ENCODE data around the gene PLCD3.

PLCD3 gene

GRCh38 chr17:45108051-45108450 is 24.3 kb downstream of the PLCD3 start:
- Histone ChIP-seq H3K9me3 (ENCODE audit: insufficient read depth, low read length) (no peaks in the 10 kb centered on the region), H3K9ac (ENCODE audit: insufficient read length, low read depth) (no peak overlapping the region), H3K27me3 (ENCODE audit: insufficient read depth, insufficient read length) (no peaks in the 10 kb centered on the region), H3K4me1 (ENCODE audit: insufficient read depth, insufficient read length) (peaks cover 9% of the 10 kb centered on the region), H3K4me3 (ENCODE audit: insufficient read length, low read depth) (no peak overlapping the region), H3K36me3 (ENCODE audit: insufficient read depth, insufficient read length, low read length) (peaks cover 83% of the 10 kb centered on the region)
- TF ChIP-seq YY1 (IDR thresholded peaks at IDR 0.05; ENCODE audit: insufficient read depth, insufficient read length) (no peak), SUZ12 (IDR thresholded peaks at IDR 0.05; ENCODE audit: extremely low read depth, insufficient read depth, insufficient read length) (no peak), ZNF274 (IDR thresholded peaks at IDR 0.05; ENCODE audit: low read depth, low read length) (no peak)
- DNase-seq (ENCODE audit: low read depth, low spot score): no peak

GRCh38 chr17:45107293-45108010 is 24.9 kb downstream of the PLCD3 start:
- TF ChIP-seq YY1 (IDR thresholded peaks at IDR 0.05; ENCODE audit: insufficient read depth, insufficient read length) (no peak), ZNF274 (IDR thresholded peaks at IDR 0.05; ENCODE audit: low read depth, low read length) (no peak), SUZ12 (IDR thresholded peaks at IDR 0.05; ENCODE audit: extremely low read depth, insufficient read depth, insufficient read length) (no peak)
- Histone ChIP-seq H3K27me3 (ENCODE audit: insufficient read depth, insufficient read length) (no peaks in the 10 kb centered on the region), H3K9me3 (ENCODE audit: insufficient read depth, low read length) (no peaks in the 10 kb centered on the region), H3K9ac (ENCODE audit: insufficient read length, low read depth) (peak overlapping the region; percentile 2), H3K4me3 (ENCODE audit: insufficient read length, low read depth) (no peak overlapping the region), H3K36me3 (ENCODE audit: insufficient read depth, insufficient read length, low read length) (peaks cover 83% of the 10 kb centered on the region), H3K4me1 (ENCODE audit: insufficient read depth, insufficient read length) (peaks cover 9% of the 10 kb centered on the region)
- DNase-seq (ENCODE audit: low read depth, low spot score): no peak

GRCh38 chr17:45106582-45106981 is 25.7 kb downstream of the PLCD3 start:
- no peaks in the 10 kb centered on the region for H3K9me3 ChIP-seq (ENCODE audit: insufficient read depth, low read length)
- H3K4me3 ChIP-seq (ENCODE audit: insufficient read length, low read depth): no peak overlapping the region
- no peak overlapping the region for H3K9ac ChIP-seq (ENCODE audit: insufficient read length, low read depth)
- TF ChIP-seq SUZ12 (IDR thresholded peaks at IDR 0.05; ENCODE audit: extremely low read depth, insufficient read depth, insufficient read length): no peak
- no peak for TF ChIP-seq YY1 (IDR thresholded peaks at IDR 0.05; ENCODE audit: insufficient read depth, insufficient read length)
- no peak for TF ChIP-seq ZNF274 (IDR thresholded peaks at IDR 0.05; ENCODE audit: low read depth, low read length)
- no peaks in the 10 kb centered on the region for H3K27me3 ChIP-seq (ENCODE audit: insufficient read depth, insufficient read length)
- H3K4me1 ChIP-seq (ENCODE audit: insufficient read depth, insufficient read length): peaks cover 11% of the 10 kb centered on the region
- H3K36me3 ChIP-seq (ENCODE audit: insufficient read depth, insufficient read length, low read length): peaks cover 90% of the 10 kb centered on the region
- DNase-seq (ENCODE audit: low read depth, low spot score): no peak

- Histone ChIP-seq H3K36me3 (ENCODE audit: insufficient read depth, insufficient read length, low read length) (peaks cover 88% of the 10 kb centered on the region), H3K4me1 (ENCODE audit: insufficient read depth, insufficient read length) (peaks cover 10% of the 10 kb centered on the region), H3K9ac (ENCODE audit: insufficient read length, low read depth) (no peak overlapping the region), H3K4me3 (ENCODE audit: insufficient read length, low read depth) (no peak overlapping the region), H3K9me3 (ENCODE audit: insufficient read depth, low read length) (no peaks in the 10 kb centered on the region), H3K27me3 (ENCODE audit: insufficient read depth, insufficient read length) (no peaks in the 10 kb centered on the region)
- TF ChIP-seq YY1 (IDR thresholded peaks at IDR 0.05; ENCODE audit: insufficient read depth, insufficient read length) (no peak), ZNF274 (IDR thresholded peaks at IDR 0.05; ENCODE audit: low read depth, low read length) (no peak), SUZ12 (IDR thresholded peaks at IDR 0.05; ENCODE audit: extremely low read depth, insufficient read depth, insufficient read length) (no peak)
- no peak for DNase-seq (ENCODE audit: low read depth, low spot score)
These were observed 26.2 kb downstream of the PLCD3 start for GRCh38 chr17:45106096-45106495.

- H3K27me3 ChIP-seq (ENCODE audit: insufficient read depth, insufficient read length): no peaks in the 10 kb centered on the region
- H3K4me3 ChIP-seq (ENCODE audit: insufficient read length, low read depth): no peak overlapping the region
- DNase-seq (ENCODE audit: low read depth, low spot score): no peak
- H3K4me1 ChIP-seq (ENCODE audit: insufficient read depth, insufficient read length): peaks cover 3% of the 10 kb centered on the region
- peaks cover 80% of the 10 kb centered on the region for H3K36me3 ChIP-seq (ENCODE audit: insufficient read depth, insufficient read length, low read length)
- no peak overlapping the region for H3K9ac ChIP-seq (ENCODE audit: insufficient read length, low read depth)
- no peaks in the 10 kb centered on the region for H3K9me3 ChIP-seq (ENCODE audit: insufficient read depth, low read length)
- TF ChIP-seq ZNF274 (IDR thresholded peaks at IDR 0.05; ENCODE audit: low read depth, low read length) (no peak), SUZ12 (IDR thresholded peaks at IDR 0.05; ENCODE audit: extremely low read depth, insufficient read depth, insufficient read length) (no peak), YY1 (IDR thresholded peaks at IDR 0.05; ENCODE audit: insufficient read depth, insufficient read length) (no peak)
These were observed 27.2 kb downstream of the PLCD3 start for GRCh38 chr17:45104907-45105624.

GRCh38 chr17:45104497-45104896 is 27.8 kb downstream of the PLCD3 start:
- Histone ChIP-seq H3K27me3 (ENCODE audit: insufficient read depth, insufficient read length) (no peaks in the 10 kb centered on the region), H3K4me3 (ENCODE audit: insufficient read length, low read depth) (no peak overlapping the region), H3K4me1 (ENCODE audit: insufficient read depth, insufficient read length) (peaks cover 3% of the 10 kb centered on the region), H3K9ac (ENCODE audit: insufficient read length, low read depth) (no peak overlapping the region), H3K9me3 (ENCODE audit: insufficient read depth, low read length) (no peaks in the 10 kb centered on the region), H3K36me3 (ENCODE audit: insufficient read depth, insufficient read length, low read length) (peaks cover 84% of the 10 kb centered on the region)
- no peak for DNase-seq (ENCODE audit: low read depth, low spot score)
- no peak for TF ChIP-seq ZNF274 (IDR thresholded peaks at IDR 0.05; ENCODE audit: low read depth, low read length)

GRCh38 chr17:45104029-45104428 is 28.3 kb downstream of the PLCD3 start:
- Histone ChIP-seq H3K4me3 (ENCODE audit: insufficient read length, low read depth) (no peak overlapping the region), H3K36me3 (ENCODE audit: insufficient read depth, insufficient read length, low read length) (peaks cover 84% of the 10 kb centered on the region), H3K4me1 (ENCODE audit: insufficient read depth, insufficient read length) (peaks cover 3% of the 10 kb centered on the region), H3K9ac (ENCODE audit: insufficient read length, low read depth) (no peak overlapping the region), H3K9me3 (ENCODE audit: insufficient read depth, low read length) (no peaks in the 10 kb centered on the region), H3K27me3 (ENCODE audit: insufficient read depth, insufficient read length) (no peaks in the 10 kb centered on the region)
- TF ChIP-seq ZNF274 (IDR thresholded peaks at IDR 0.05; ENCODE audit: low read depth, low read length) (no peak), YY1 (IDR thresholded peaks at IDR 0.05; ENCODE audit: insufficient read depth, insufficient read length) (no peak), SUZ12 (IDR thresholded peaks at IDR 0.05; ENCODE audit: extremely low read depth, insufficient read depth, insufficient read length) (no peak)
- DNase-seq (ENCODE audit: low read depth, low spot score): no peak

Measured in NT2/D1 (cell line).